Mucosa of gallbladder (tissue), 1 donor: ENCODE results near the gene TCAF2. TPM values are rescaled to one million over a fixed set of nuclear protein-coding genes. Genes with fewer than 3 reads are reported as not detected.

Source experiments
- total RNA-seq: library from RNA; stranded (reverse); gene quantifications from one replicate; pipeline ENCODE4 v1.2.1, GENCODE V29; 2021
- donor health status: DM: no; HTN: no; CAD: no.

The TCAF2 gene
- total RNA-seq, 1 donor from 2014 or later, result 8.9 TPM

Other genes starting within 250 kb of the TCAF2 start
- 276 TPM for gene ZYX, start 239.6 kb upstream of the TCAF2 start, total RNA-seq
- 38.0 TPM for gene EPHA1, start 212.1 kb upstream of the TCAF2 start, total RNA-seq
- not detected for gene TAS2R60, start 177.5 kb upstream of the TCAF2 start, total RNA-seq
- gene TAS2R41, start 143.1 kb upstream of the TCAF2 start, total RNA-seq, result not detected
- 0.63 TPM for gene CTAGE15, start 49.2 kb upstream of the TCAF2 start, total RNA-seq
- gene CTAGE6, start 136.7 kb downstream of the TCAF2 start, total RNA-seq, result 0.60 TPM